ENCODE measurements around the gene ARMH1.

DNA sequence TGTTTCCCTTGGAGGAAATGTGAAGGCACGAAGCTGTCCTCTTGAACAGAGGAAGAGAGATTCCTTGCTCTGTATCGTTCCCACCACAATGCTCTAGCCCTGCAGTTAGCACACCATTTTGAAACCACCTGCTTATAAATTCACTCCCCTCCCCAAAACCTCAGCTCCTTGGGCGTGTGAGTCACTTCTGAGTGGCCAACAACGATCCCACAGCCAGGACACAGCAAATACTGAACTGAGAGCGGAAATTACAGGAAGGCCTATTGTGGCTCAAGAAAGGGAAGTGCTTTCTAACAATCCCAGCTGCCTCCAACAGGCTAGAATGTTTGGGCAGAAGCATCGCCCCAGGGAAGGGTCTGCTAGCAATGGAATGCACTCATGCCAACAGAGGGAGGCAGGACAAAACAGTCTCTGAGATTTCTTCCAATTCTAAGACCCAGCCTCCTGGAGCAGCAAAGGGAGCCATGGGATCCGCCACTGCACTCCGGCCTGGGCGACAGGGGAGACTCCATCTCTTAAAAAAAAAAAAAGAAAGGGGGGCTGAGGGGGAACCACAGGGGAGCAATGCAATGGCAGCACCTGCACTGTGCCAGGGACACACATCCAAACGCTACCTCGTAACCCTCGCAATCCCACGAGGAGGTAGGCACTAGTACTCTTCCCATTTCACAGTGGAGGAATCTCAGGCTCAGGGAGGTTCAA is 2.1 kb upstream of the ARMH1 start:
- TF ChIP-seq, protein P1, sequence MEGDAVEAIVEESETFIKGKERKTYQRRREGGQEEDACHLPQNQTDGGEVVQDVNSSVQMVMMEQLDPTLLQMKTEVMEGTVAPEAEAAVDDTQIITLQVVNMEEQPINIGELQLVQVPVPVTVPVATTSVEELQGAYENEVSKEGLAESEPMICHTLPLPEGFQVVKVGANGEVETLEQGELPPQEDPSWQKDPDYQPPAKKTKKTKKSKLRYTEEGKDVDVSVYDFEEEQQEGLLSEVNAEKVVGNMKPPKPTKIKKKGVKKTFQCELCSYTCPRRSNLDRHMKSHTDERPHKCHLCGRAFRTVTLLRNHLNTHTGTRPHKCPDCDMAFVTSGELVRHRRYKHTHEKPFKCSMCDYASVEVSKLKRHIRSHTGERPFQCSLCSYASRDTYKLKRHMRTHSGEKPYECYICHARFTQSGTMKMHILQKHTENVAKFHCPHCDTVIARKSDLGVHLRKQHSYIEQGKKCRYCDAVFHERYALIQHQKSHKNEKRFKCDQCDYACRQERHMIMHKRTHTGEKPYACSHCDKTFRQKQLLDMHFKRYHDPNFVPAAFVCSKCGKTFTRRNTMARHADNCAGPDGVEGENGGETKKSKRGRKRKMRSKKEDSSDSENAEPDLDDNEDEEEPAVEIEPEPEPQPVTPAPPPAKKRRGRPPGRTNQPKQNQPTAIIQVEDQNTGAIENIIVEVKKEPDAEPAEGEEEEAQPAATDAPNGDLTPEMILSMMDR (IDR thresholded peaks at IDR 0.05): no peak
- TF ChIP-seq POLR2AphosphoS5 (IDR thresholded peaks at IDR 0.05; ENCODE audit: low read depth, low read length) (no peak), REST (IDR thresholded peaks at IDR 0.05; ENCODE audit: insufficient read depth in 1 of 2, low read depth in 2 of 2, low read length in 1 of 2) (no peak), TCF7L2 (IDR thresholded peaks at IDR 0.05; ENCODE audit: low read depth, low read length) (no peak), SIN3A (IDR thresholded peaks at IDR 0.05; ENCODE audit: borderline replicate concordance, insufficient read depth, low read depth, low read length) (no peak)
